B cell (primary cell): Measurements from ENCODE around the gene SLC38A6. TPM values are rescaled to one million over a fixed set of nuclear protein-coding genes. Genes with fewer than 3 reads are reported as not detected.

Experiments used
- ATAC-seq: fragments of 200-7000 bp; cut with Tn5 transposase; one replicate; pipeline ENCODE4 v1.10.0; 2021; ENCODE audit warnings: low read depth, mild to moderate bottlenecking, moderate number of reproducible peaks, moderate library complexity
- CTCF ChIA-PET: fragments of 350-600 bp; sonication (Branson Sonifier 250); formaldehyde crosslinking; loops from one replicate; lab custom pipeline; 2021; ENCODE audit warnings: antibody characterized with exemption, inconsistent platforms; lab: Charles Lee
- POLR2A ChIA-PET: fragments of 350-600 bp; sonication (Branson Sonifier 250); formaldehyde crosslinking; loops from one replicate; lab custom pipeline; 2021; ENCODE audit warnings: antibody characterized with exemption; lab: Charles Lee
- DNase-seq: peaks from one replicate; pipeline ENCODE4 v3.0.0; 2013
- H2AFZ ChIP-seq: 2 replicates; pipeline ENCODE4 v1.6.1; 2012; ENCODE audit warnings: mild to moderate bottlenecking, low read depth, low read length; ENCODE audit not compliant: insufficient read depth, poor library complexity, severe bottlenecking
- H3K27ac ChIP-seq, 2 donors: 1 replicate in 1 of 2; 2 replicates in 1 of 2; pipeline ENCODE4 v1.5.1; 2012 to 2013; ENCODE audit warnings: low read length in 2 of 2, mild to moderate bottlenecking in 2 of 2, moderate library complexity in 1 of 2
- H3K27me3 ChIP-seq, 4 experiments: fragments of 200-600 bp in 1 of 4; sonication (generic) in 1 of 4; replicated peaks in 1 of 4; 1 replicate in 2 of 4; 2 replicates in 2 of 4; pipeline versions ENCODE4 v1.6.1 to v1.7.0; 2013 to 2016; ENCODE audit warnings: low read length in 3 of 4, mild to moderate bottlenecking in 2 of 4, mixed read lengths in 1 of 4, moderate library complexity in 1 of 4; ENCODE audit not compliant: insufficient read depth in 4 of 4, control insufficient read depth in 3 of 4; ENCODE audit errors: control extremely low read depth in 1 of 4
- H3K36me3 ChIP-seq, 2 experiments: replicated peaks in 1 of 2; 1 replicate in 1 of 2; 2 replicates in 1 of 2; pipeline versions ENCODE4 v1.6.1 to v1.7.1; 2013; ENCODE audit warnings: low read length in 1 of 2; ENCODE audit not compliant: insufficient read depth in 2 of 2, control insufficient read depth in 1 of 2; ENCODE audit errors: control extremely low read depth in 1 of 2, extremely low read depth in 1 of 2
- H3K4me1 ChIP-seq, 2 donors: fragments of 200-600 bp in 1 of 2; sonication (generic) in 1 of 2; 1 replicate in 1 of 2; 2 replicates in 1 of 2; pipeline versions ENCODE4 v1.5.1 to v1.6.1; 2013 to 2017; ENCODE audit warnings: low read length in 2 of 2; ENCODE audit not compliant: control insufficient read depth in 2 of 2, insufficient read depth in 2 of 2
- H3K4me2 ChIP-seq: replicated peaks from 2 replicates; pipeline ENCODE3; 2012; ENCODE audit warnings: mild to moderate bottlenecking, low read depth, low read length; ENCODE audit not compliant: poor library complexity, severe bottlenecking
- H3K4me3 ChIP-seq, 5 experiments: fragments of 200-600 bp in 1 of 5; sonication (generic) in 1 of 5; 1 replicate in 3 of 5; 2 replicates in 2 of 5; pipeline versions ENCODE4 v1.5.1 to v1.7.0; 2011 to 2016; ENCODE audit warnings: low read length in 4 of 5, mild to moderate bottlenecking in 4 of 5, low read depth in 2 of 5, control low read depth in 1 of 5, moderate library complexity in 1 of 5; ENCODE audit not compliant: insufficient read depth in 1 of 5; ENCODE audit errors: control extremely low read depth in 1 of 5, extremely low read depth in 1 of 5
- H3K79me2 ChIP-seq: fragments of 200-600 bp; sonication (generic); one replicate; pipeline ENCODE4 v1.6.0; 2016; ENCODE audit warnings: low read length; ENCODE audit not compliant: control insufficient read depth, insufficient read depth
- H3K9ac ChIP-seq: fragments of 200-600 bp; sonication (generic); 2 replicates; pipeline ENCODE4 v1.6.1; 2017; ENCODE audit warnings: mild to moderate bottlenecking, low read length, moderate library complexity
- H3K9me3 ChIP-seq, 3 donors: one replicate each; pipeline versions ENCODE4 v1.6.1 to v1.7.1; 2013; ENCODE audit warnings: low read length in 2 of 3; ENCODE audit not compliant: control insufficient read depth in 2 of 3, insufficient read depth in 1 of 3; ENCODE audit errors: control extremely low read depth in 1 of 3
- H4K20me1 ChIP-seq: 2 replicates; pipeline ENCODE4 v1.6.0; 2012; ENCODE audit warnings: mild to moderate bottlenecking, low read length; ENCODE audit not compliant: insufficient read depth, control insufficient read depth, poor library complexity, severe bottlenecking
- H3K27ac Mint-ChIP-seq: one replicate; pipeline ENCODE4 v1.8.0; 2021; ENCODE audit warnings: mixed read lengths
- H3K27me3 Mint-ChIP-seq: one replicate; pipeline ENCODE4 v1.8.0; 2021; ENCODE audit warnings: mixed read lengths
- H3K4me1 Mint-ChIP-seq: one replicate; pipeline ENCODE4 v1.8.0; 2021; ENCODE audit warnings: mixed read lengths
- H3K4me3 Mint-ChIP-seq: one replicate; pipeline ENCODE4 v1.8.0; 2021; ENCODE audit warnings: mixed read lengths
- H3K9me3 Mint-ChIP-seq: one replicate; pipeline ENCODE4 v1.8.0; 2022; ENCODE audit warnings: mixed read lengths; ENCODE audit not compliant: insufficient read depth
- EZH2 ChIP-seq: IDR thresholded peaks from 2 replicates; pipeline ENCODE4 v1.6.1; 2012; ENCODE audit warnings: borderline replicate concordance, low read depth, mild to moderate bottlenecking, moderate library complexity, low read length; ENCODE audit not compliant: insufficient read depth, poor library complexity, severe bottlenecking
- WGBS: methylation state at CpG from one replicate; pipeline ENCODE4 v1.1.5; 2013; ENCODE audit warnings: missing lambda C conversion rate; ENCODE audit not compliant: insufficient coverage; 5-methylcytosine and 5-hydroxymethylcytosine counted together
- intact Hi-C: fragments of 100-400 bp; cut with micrococcal nuclease; formaldehyde crosslinking; loops from one replicate; pipeline ENCODE4 v1.10.0; 2022
- polyA plus RNA-seq: library from polyadenylated mRNA; depleted of rRNA; stranded (reverse); fragments of >200 nt; gene quantifications from 2 replicates; pipeline ENCODE4 v1.2.3, GENCODE V29; 2012
- total RNA-seq, 2 donors: library from RNA; stranded (reverse); fragments of 120-200 nt in 1 of 2; gene quantifications; 1 replicate in 1 of 2; 2 replicates in 1 of 2; pipeline versions ENCODE4 v1.2.3 to v1.2.4, GENCODE V29; 2013 to 2022
- TF ChIP-seq, protein P1 (sequence below): fragments of 200-600 bp; IDR thresholded peaks from one replicate; pipeline ENCODE4 v1.8.0; 2022; ENCODE audit warnings: antibody characterized with exemption, mild to moderate bottlenecking

The SLC38A6 gene
- total and polyA plus RNA-seq, 2 donors (not counting 1 experiment from before 2014, with no cell fraction given): 6.4 to 15.9 TPM

DNA sequence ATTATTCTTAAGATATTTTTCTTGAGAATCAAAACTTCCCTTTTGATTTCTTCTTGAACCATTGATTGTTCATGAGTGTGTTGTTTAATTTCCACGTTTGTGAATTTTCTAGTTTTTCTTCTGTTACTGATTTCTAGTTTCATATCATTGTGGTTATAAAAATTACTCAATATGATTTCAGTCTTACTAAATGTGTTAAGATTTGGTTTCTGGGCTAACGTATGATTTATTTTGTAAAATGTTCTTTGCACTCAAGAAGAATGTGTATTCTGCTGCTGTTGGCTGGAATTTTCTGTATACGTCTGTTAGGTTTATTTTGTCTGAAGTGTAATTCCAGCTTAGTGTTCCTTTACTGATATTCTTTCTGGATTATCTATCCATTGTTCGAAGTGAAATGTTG, 24.8 kb upstream of the SLC38A6 start:
- no peak overlapping the region for H3K9ac ChIP-seq
- no CpG with 5 or more reads among the region's 4 CpGs for WGBS
- H3K9me3 ChIP-seq: peaks cover 7 to 31% (median 22%) of the 10 kb centered on the region in 3 donors
- intact Hi-C loops: no loop called here
- ChIA-PET CTCF (no interaction called here), POLR2A (no interaction called here)
- H3K9me3 Mint-ChIP-seq: peaks cover 29% of the 10 kb centered on the region
- no peak overlapping the region for H3K4me2 ChIP-seq
- H3K27me3 ChIP-seq: no peaks in the 10 kb centered on the region
- H3K4me1 Mint-ChIP-seq: no peaks in the 10 kb centered on the region
- H3K27ac ChIP-seq: no peak overlapping the region
- H3K36me3 ChIP-seq: peaks cover 0 to 4% of the 10 kb centered on the region in 2 experiments
- H3K4me1 ChIP-seq: no peaks in the 10 kb centered on the region
- H3K4me3 Mint-ChIP-seq: no peak overlapping the region
- ATAC-seq: no peak
- no peak overlapping the region for H3K4me3 ChIP-seq
- H3K27me3 Mint-ChIP-seq: no peaks in the 10 kb centered on the region
- no peak overlapping the region for H3K27ac Mint-ChIP-seq
- H2AFZ ChIP-seq: no peak overlapping the region
- H4K20me1 ChIP-seq: no peaks in the 10 kb centered on the region
- no peak for DNase-seq
- TF ChIP-seq, protein P1, sequence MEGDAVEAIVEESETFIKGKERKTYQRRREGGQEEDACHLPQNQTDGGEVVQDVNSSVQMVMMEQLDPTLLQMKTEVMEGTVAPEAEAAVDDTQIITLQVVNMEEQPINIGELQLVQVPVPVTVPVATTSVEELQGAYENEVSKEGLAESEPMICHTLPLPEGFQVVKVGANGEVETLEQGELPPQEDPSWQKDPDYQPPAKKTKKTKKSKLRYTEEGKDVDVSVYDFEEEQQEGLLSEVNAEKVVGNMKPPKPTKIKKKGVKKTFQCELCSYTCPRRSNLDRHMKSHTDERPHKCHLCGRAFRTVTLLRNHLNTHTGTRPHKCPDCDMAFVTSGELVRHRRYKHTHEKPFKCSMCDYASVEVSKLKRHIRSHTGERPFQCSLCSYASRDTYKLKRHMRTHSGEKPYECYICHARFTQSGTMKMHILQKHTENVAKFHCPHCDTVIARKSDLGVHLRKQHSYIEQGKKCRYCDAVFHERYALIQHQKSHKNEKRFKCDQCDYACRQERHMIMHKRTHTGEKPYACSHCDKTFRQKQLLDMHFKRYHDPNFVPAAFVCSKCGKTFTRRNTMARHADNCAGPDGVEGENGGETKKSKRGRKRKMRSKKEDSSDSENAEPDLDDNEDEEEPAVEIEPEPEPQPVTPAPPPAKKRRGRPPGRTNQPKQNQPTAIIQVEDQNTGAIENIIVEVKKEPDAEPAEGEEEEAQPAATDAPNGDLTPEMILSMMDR: no peak
- no peak for TF ChIP-seq EZH2
- peaks cover 2% of the 10 kb centered on the region for H3K79me2 ChIP-seq

DNA sequence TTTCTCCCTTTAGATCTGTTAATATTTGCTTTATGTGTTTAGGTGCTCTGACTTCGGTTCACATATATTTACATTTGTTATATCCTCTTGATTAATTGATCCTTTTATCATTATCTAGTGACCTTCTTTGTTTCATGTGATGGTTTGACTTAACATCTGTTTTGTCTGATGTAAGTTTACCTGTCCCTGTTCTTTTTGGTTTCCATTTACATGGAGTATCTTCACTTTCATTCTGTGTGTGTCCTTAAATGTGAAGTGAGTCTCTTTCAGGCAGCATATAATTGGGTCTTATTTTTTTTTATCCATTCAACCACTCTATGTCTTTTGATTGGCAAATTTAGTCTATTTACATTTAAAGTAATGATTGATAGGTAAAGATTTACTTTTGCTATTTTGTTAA, 24.4 kb upstream of the SLC38A6 start:
- Histone ChIP-seq H3K9ac (no peak overlapping the region), H3K27me3 (no peaks in the 10 kb centered on the region), H3K79me2 (peaks cover 2% of the 10 kb centered on the region), H3K27ac (no peak overlapping the region), H3K4me3 (no peak overlapping the region), H3K9me3 (peaks cover 7 to 31% (median 22%) of the 10 kb centered on the region in 3 donors), H4K20me1 (no peaks in the 10 kb centered on the region), H3K36me3 (peaks cover 0 to 4% of the 10 kb centered on the region in 2 experiments), H3K4me1 (no peaks in the 10 kb centered on the region), H2AFZ (no peak overlapping the region), H3K4me2 (no peak overlapping the region)
- Mint-ChIP-seq H3K4me3 (no peak overlapping the region), H3K9me3 (peaks cover 29% of the 10 kb centered on the region), H3K27me3 (no peaks in the 10 kb centered on the region), H3K4me1 (no peaks in the 10 kb centered on the region), H3K27ac (no peak overlapping the region)
- TF ChIP-seq EZH2: no peak
- TF ChIP-seq, protein P1: no peak
- ATAC-seq: no peak
- no CpG with 5 or more reads among the region's 1 CpG for WGBS
- POLR2A ChIA-PET: no interaction called here
- intact Hi-C loops: no loop called here
- CTCF ChIA-PET: no interaction called here
- DNase-seq: no peak
